AG09309 (cell line): ENCODE data around the gene DLL4.

Source experiments
- DNase-seq: peaks from one replicate; pipeline ENCODE4 v3.0.0-alpha.2; 2010; ENCODE audit warnings: low read depth
- H3K4me3 ChIP-seq: 2 replicates; pipeline ENCODE4 v1.5.1; 2011; ENCODE audit warnings: mild to moderate bottlenecking, low read depth, low read length, moderate library complexity; ENCODE audit not compliant: control insufficient read depth
- CTCF ChIP-seq: IDR thresholded peaks from 2 replicates; pipeline ENCODE4 v1.5.1; 2011; ENCODE audit warnings: mild to moderate bottlenecking, low read depth, low read length, inconsistent platforms; ENCODE audit not compliant: insufficient read depth, control insufficient read depth; ENCODE audit errors: missing control alignments

DLL4 gene

GRCh38 chr15:40925863-40926658 is 3.1 kb upstream of the DLL4 start:
- DNase-seq = no peak
- TF ChIP-seq CTCF = no peak
- H3K4me3 ChIP-seq = no peak overlapping the region; the same call in 1 of the 2 replicates

- H3K4me3 ChIP-seq = no peak overlapping the region
- no peak for TF ChIP-seq CTCF
- no peak for DNase-seq
Measured at GRCh38 chr15:40926659-40927494, 2.3 kb upstream of the DLL4 start.

GRCh38 chr15:40927495-40927872 is 1.7 kb upstream of the DLL4 start:
- DNase-seq = no peak
- peak overlapping the region; percentile 26 for H3K4me3 ChIP-seq
- TF ChIP-seq CTCF = no peak

- no peak for TF ChIP-seq CTCF
- DNase-seq = no peak
Measured at GRCh38 chr15:40927873-40928806, 1.0 kb upstream of the DLL4 start.

GRCh38 chr15:40929660-40930429 is 705 bp downstream of the DLL4 start:
- peak overlapping the region; percentile 41 for H3K4me3 ChIP-seq
- no peak for TF ChIP-seq CTCF
- no peak for DNase-seq

More at GRCh38 chr15:40927873-40928806, 1.0 kb upstream of the DLL4 start:
- H3K4me3 ChIP-seq = peak overlapping the region; percentile 26
